ENCODE results near the gene TPSD1.
"Not testable (repeated sequence)": the region's sequence is repeated elsewhere in the genome, so short reads cannot be mapped to it uniquely, and the experiment has no call there.

The TPSD1 gene

DNA sequence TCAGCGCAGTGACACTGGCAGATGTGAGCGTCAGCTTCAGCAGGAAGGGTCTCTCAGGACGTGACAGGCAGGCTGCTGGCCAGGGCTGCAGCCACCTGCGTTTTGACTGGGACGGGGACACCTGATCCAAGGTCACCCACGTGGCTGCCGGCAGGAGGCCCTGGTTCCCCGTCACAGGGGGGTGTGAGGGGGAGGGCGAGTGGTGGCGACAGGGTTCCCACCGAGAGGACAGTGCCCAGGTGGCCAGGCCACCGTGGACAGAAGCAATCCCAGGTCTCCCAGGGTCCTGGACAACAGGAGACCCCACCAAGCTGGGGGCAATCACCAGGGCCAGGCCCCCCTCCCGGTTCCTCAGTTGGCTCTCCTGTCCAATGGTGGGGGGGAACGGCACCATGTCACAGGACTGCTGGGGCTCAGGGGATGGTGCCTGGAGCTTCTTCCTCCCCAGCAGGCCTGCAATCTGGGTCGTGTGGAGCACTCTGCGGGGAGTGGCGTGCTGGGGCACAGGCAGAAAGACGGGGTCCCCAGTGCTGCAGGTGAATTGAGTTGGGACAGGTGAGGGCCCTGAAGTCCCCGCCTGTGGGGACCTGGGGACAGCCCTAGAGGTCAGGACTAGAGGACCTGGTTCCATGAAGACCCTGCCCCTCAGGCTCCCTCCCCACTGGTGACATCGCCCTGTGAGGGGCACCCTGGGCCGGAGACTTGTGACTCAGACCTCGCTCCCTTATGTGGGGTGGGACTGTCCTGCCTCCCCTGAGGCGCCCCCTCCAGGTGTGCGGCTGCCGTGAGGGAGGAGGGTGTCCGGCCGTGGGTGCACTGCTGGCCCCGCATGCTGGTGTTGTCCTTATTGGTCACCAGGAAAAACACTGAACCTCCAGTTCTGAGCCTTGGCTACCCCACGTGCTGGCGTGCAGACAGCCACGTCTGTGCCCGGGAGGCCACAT lies 11.7 kb upstream of the TPSD1 start:
- not testable (repeated sequence) for DNase-seq

DNA sequence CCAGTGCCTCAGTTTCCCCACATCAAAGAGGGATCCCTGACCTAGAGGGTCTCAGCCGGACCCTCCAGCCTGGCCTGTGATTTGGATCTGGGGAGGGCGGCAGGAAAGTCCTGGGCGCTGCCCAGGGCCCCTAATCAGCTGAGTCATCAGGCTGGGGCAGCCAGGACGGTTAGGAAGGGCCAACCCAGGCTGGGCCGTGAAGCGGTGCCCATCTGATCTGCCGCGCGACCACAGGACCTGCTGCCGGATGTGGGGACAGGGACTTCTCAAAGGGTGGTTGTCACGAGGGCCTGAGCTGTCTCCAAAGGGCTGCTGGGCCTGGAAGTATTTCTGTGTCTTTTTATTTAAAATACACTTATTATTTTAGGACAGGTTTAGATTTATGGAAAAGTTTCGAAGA lies 11.0 kb upstream of the TPSD1 start:
- peak; percentile 51 for DNase-seq

DNA sequence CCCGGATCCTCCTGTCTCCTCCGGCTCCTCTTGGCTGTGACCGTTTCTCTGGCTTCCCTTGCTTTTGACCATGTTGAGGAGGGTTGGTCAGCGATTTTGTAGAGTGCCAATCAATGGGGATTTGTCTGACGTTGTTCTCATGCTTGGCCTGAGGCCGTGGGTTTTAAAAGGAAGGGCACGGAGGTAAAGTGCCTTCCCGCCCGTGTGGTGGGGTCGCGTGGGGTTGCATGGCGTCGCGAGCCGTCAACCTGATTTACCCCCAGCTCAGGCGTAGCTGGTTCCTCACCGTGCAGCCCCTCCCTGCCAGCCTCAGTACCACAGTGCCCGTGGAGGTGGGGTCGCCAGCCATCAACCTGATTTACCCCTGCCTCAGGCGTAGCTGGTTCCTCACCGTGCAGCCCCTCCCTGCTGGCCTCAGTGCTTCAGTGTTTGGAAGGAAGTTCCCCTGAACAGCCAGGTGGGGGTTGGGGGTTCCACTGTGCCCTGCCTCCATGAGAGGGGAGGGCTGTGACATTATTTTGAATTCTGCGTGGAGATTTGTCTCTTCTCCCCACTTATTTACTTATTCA lies 10.3 kb upstream of the TPSD1 start:
- no peak for DNase-seq

DNA sequence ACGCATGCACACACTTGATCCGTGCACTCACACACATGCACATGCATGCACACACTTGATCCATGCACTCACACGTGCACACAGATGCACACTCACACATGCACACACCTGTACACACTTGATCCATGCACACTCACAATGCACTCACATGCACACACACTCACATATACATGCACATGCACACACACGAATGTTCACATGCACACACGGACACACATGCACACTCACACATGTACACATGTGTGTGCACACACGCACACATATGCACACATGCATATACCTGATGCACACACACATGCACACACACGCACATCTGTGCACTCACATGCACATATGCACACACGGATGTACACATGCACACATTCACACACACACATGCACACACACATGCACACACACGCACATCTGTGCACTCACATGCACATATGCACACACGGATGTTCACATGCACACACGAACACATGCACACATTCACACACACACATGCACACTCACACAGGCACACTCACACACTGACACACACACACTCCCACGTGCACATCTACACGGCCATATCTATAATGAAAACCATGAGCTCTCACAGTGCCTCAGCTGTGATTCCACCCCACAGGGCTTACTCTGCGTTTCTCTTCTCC lies 7.8 kb upstream of the TPSD1 start:
- DNase-seq, result not testable (repeated sequence)

DNA sequence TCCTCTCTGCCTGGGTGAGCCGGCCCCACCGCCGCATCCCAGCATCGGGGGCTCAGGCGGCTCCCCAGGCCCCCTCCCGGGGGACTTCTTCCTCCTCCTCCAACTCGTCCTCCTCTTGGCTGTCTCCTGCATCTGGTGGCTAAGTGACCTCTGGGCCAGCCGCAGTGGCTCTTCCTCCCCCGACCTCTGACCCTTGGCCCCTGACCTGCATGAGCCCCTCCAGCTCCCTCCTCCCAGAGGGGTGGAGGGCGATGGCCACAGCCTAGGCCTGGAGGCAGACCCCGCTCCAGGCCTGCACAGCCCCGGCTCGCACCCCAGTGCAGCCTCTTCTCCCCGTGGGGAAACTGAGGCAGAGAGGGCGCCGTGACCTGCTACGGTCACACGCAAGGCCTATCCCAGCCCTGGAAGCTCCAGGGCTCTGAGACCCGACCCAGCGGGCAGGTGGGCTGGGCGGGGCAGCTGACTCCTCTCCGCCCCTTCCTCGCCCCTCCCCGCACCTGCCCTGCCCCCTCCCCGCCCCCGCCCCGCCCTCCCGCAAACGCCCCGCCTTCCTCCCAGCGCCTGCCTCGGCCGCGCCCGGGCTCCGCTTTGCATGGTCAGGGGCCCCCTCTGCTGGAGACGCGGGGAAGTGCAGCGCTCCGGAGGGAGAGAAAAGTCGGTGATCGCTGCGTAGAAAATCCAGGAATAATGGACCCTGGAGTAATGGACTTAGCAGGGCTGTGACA lies 6.7 kb upstream of the TPSD1 start:
- DNase-seq, result not testable (repeated sequence)

DNA sequence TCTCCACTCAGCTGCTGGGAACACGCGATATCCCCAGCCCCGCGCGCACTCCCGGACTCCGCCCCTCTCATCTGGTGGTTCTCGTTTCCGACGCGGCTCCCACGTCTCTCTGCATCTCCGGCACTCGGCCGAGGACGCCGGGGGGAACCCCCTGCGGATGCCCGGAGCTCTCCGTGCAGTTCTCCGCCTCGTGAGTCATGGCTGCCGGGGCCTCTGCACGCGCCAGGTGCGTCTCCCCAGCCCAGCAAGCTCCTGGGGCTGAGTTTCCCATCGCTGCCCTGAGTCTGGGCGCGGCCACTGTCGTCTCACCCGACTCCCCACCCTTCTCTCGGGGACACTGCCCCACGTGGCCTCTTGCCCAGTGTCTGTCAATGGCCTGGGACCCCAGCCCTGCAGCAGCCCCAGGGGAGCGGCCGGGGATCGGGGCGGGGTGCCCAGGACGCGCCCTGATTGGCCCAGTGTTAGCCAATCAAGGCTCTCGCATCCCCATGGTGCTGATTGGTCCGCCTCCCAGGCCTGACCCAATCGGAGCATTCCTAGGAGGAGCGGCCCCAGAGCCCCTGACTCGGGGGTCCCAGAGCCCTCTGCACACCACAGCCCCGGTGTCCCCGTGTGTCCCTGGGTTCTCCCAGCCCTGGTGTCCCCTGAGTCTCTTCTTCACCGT lies 2.0 kb upstream of the TPSD1 start:
- DNase-seq, result not testable (repeated sequence)

DNA sequence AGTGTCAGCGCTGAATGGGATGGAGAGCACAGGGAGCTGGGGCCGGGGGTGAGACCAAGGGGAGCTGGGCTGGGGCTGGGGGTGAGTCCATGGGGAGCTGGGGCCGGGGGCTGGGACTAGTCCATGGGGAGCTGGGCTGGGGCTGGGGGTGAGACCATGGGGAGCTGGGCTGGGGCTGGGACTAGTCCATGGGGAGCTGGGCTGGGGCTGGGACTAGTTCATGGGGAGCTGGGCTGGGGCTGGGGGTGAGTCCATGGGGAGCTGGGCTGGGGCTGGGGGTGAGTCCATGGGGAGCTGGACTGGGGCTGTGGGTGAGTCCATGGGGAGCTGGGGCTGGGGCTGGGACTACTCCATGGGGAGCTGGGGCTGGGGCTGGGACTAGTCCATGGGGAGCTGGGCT lies 1.0 kb upstream of the TPSD1 start:
- DNase-seq, result not testable (repeated sequence)

DNA sequence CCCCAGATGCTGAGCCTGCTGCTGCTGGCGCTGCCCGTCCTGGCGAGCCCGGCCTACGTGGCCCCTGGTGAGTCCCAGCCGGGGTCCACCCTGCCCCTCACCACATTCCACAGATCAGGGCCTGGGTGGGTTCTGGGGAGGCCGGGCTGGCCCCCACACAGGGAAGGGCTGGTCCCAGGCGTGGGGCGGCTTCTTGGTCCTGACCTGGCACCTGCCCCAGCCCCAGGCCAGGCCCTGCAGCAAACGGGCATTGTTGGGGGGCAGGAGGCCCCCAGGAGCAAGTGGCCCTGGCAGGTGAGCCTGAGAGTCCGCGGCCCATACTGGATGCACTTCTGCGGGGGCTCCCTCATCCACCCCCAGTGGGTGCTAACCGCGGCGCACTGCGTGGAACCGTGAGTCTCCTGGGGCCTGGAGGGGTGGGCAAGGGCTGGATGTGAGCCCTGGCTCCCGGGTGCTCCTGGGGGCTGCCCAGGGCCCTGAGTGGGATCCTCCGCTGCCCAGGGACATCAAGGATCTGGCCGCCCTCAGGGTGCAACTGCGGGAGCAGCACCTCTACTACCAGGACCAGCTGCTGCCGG lies 516 bp downstream of the TPSD1 start:
- DNase-seq, result not testable (repeated sequence)

DNA sequence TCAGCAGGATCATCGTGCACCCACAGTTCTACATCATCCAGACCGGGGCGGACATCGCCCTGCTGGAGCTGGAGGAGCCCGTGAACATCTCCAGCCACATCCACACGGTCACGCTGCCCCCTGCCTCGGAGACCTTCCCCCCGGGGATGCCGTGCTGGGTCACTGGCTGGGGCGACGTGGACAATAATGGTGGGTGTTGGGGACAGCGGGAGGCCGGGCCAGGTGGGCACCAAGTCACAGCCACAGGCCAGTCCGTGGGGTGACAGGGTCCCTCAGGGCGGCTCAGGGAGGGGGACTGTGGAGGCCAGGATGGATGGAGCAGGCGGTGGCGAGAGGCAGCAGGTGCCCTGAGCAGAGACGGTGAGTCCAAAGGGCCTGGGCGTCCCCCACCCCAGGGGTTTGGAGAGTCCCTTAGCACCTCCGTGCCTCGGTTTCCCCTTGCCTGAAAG lies 1.0 kb downstream of the TPSD1 start:
- no peak for DNase-seq

DNA sequence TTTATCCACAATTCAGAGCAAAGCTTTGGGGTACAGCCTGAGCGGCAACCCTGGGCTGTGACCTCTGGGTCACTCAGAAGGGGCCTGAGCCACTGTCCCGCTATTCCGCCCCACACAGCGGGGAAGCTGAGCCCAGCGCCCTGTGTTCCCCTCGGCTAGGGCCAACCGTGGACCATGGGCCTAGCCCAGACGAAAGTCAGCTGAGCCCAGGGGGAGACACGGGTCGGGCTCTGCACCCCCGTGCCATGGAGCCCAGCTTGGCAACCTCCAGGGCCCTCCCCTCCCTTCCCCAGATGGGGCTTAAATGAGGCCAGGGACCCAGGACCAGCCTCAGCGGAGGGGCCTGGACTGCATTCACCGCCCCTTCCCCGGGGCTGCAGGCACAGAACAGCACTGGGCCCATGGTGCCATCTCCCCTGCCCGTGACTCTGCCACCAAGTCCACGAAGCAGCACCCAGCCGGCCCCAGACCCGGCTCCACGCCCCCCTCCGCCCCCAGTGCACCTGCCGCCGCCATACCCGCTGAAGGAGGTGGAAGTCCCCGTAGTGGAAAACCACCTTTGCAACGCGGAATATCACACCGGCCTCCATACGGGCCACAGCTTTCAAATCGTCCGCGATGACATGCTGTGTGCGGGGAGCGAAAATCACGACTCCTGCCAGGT lies 1.8 kb downstream of the TPSD1 start:
- no peak for DNase-seq

DNA sequence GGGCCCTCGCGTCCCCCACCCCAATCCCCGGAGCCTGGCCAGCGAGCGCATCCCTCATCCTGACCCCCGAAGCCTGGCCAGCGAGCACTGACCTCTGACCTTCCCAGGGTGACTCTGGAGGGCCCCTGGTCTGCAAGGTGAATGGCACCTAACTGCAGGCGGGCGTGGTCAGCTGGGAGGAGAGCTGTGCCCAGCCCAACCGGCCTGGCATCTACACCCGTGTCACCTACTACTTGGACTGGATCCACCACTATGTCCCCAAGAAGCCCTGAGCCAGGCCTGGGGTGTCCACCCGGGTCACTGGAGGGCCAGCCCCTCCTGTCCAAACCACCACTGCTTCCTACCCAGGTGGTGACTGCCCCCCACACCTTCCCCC lies 2.3 kb downstream of the TPSD1 start:
- DNase-seq, result no peak

DNA sequence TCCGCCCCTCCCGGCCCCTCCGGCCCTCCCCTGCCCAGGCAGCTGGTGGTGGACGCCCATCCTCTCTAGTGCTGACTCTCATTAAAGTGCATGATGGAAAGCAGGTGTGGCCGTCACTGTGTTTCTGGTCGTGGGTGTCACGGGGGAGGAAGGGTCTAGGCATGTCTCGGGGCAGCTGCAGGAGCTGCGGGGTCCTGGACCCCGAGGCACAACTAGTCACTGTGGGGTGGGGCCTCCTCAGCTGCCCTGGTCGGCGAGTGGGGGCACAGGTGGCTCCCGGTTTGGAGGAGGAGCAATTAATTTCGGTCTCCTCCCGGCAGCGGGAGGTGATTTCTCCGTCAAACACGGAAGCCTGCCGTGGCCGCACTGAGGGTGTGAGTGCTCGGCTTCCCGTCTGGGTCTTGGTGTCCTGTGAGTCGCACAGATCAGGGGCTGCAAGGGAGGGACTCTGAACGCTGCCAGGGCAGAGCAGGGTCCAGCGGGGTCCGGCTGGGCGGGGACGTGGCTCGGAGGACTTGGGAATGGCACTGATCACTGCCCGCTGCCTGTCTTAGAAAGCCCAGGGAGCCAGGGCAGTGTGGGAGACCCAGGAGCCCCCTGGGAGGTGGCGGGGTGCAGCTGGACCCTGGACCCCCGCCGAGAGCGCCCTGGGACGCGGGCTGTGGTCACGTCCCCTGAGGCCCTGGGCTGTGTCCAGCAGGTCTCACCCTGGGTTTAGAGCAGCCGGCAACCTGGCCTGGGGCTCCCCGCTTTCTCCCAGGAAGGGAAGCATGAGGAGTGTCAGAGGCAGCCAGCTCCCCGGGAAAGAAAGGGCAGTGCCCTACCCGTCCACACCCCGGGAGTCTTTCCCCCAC lies 3.3 kb downstream of the TPSD1 start:
- DNase-seq, result no peak

DNA sequence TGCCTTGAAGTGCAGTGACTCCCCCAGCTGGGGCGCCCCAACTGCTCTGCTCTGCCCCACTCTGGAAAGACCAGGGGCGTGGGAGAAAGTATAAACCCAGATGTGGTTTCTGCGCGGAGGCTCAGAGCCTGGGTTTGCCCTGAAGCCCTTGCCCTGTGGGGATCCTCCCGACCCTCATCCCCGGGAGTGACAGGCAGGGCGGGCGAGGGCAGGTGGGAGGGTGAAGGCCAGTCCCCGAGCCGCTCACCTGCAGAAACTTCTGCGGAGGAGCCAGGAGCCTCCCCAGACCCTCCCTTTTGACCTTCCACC lies 3.8 kb downstream of the TPSD1 start:
- DNase-seq, result no peak

DNA sequence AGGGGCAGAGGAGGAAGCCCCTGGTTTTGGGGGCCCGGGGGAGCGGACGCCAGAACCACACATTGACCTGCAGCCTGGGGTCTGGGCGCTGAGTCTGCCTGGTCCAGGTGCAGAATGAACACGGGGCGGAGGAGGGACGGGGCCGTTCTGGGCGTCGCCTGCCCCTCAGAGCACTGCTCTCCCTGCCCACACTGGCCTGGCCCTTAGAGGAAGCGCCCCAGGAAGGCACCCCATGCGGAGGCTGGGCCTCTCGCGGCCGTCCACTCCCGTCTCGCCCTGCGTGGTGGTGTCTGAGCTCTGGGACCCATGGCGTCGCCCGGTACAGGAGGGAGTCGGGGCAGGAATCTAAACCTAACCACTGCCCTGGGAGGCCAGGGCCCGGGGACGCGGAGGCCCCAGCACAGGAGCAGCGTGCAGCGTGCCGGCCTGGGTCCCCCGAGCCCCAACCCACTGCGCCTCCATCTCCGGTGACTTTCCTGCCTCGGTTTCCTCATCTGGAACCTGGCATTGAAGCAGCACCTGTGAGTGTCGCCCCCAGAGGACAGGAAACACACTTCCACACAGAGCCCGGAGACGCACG lies 4.3 kb downstream of the TPSD1 start:
- DNase-seq, result no peak

DNA sequence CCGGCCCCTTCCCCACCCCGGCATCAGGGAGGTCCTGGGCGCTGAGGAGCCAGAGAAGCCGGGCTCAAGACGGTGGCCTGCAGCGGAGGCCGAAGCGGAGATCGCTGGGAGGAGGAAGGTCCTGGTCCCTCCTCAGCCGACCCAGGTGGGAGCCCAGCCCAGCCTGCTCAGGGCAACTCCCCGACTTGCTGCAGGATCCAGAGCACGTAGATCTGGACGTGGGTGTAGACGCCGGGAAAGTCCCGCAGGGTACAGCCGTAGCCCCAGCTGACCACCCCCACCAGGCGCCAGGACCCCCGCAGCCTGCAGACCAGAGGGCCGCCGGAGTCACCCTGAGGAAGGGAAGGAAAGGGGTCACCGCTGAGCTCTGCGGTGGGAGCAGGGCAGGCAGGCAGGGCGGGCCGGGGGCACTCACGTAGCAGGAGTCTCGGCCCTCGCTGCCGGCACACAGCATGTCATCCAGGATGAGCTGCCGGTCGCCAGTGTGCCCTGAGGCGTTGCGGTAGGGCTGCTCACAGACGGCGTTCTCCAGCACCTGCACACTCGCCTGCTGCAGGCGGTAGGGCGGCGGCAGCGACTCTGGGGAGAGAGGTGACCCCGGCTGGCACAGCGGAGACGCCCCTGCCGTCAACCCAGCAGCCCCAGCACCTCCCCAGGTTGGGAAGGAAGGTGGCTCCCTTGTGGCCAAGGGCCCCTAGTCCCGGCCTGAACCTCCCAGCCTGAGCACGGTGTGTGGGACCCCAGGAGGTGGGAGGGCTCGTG lies 5.4 kb downstream of the TPSD1 start:
- no peak for DNase-seq

DNA sequence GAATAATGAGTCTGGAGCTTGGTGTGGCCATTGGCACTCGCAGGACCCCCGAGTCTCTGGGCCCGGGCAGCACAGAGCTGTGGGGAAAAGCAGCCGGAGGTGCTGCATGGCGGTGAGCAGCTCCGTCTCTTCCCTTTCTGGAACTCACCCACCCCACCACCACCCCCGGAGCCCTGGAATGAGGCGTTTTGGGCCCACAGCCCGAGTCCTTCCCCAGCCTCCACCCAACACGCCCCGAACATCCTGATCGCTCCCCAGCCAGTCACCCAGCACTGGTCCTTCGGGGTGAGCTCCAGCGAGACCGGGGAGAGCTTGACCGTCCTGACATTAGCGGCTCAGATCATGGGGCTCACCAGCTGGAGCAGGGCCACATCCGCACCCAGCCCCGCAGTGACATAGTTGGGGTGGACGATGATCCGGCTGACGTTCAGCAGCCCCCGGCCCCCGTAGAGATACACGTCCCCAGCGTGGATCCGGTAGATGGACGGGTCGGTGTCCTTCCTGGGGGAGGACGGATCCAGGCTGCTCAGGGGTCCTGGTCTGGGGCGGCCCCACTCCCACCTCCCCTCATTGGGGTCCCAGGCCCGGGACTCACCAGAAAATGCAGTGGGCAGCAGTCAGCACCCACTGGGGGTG lies 6.5 kb downstream of the TPSD1 start:
- DNase-seq, result no peak

DNA sequence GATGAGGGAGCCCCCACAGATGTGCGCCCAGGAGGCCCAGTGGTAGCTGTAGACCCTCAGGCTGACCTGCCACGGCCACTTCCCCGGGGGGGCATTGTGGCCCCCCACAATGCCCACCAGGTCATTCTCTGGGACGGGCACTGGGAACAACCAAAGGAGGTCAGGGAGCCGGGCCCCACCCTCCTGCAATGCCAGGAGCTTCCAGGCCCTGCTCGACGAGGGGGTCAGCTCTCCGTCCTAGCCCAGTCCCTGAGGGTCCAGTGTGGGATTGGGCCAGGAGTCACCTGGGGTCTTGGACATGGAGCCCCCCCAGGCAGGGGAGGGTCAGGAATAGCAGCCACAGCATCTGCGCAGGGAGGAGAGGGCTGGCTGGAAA lies 7.0 kb downstream of the TPSD1 start:
- DNase-seq, result no peak

DNA sequence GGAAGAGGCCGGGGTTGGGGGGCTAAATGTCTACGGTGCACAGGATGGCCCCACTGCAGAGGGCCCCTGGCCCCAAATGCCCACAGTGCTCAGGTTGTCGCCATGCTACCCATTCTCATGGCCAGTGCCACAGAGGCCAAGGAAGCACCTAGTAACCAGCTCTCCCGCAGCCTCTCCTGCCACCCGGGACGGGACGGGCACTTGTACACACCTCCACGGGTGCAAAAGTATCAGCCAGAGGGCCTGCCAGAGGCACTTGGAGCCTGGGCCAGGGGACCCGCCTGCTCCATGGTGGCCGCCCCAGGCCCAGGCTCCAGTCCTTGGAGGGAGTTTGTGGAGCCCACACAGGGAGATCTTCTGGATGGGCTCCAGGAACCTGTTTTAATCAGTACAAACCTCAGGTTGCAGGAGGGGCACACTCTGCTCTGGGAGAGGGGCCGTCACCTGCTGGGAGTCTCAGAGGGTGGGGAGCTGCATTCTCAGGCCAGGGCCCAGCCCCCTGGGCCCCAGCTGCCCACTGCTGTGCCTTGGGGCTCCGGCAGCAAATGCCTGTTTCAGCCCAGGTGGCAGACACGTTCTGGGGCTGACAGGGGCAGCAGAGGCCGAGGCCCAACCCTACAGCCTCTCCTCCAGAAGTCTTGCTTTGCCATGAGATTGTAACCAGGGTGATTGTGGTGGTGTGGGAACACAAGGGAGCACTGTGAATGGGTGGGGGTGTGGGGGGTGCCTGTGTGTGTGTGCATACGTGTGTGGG lies 7.9 kb downstream of the TPSD1 start:
- DNase-seq, result no peak
